Measurements from ENCODE around the gene UQCRQ. TPM values are rescaled to one million over a fixed set of nuclear protein-coding genes. Genes with fewer than 3 reads are reported as not detected.

The UQCRQ gene
- total and polyA plus RNA-seq, 2 donors (not counting 1 experiment from before 2014, with no cell fraction given), result 71.1 to 90.0 TPM

- H3K4me2 ChIP-seq (replicated peaks; ENCODE audit: low read depth, low read length, poor library complexity, severe bottlenecking), result no peak overlapping the region
- no peak overlapping the region for H3K4me3 ChIP-seq (ENCODE audit: control extremely low read depth in 1 of 5, extremely low read depth in 1 of 5, insufficient read depth in 1 of 5, low read depth in 2 of 5, low read length in 4 of 5)
- ChIA-PET POLR2A (no interaction called here), CTCF (interaction anchor here (1.0 to 7.4 kb wide), 2 partner anchors 14 to 46 kb away, joined by 3 to 41 read pairs; no protein-coding TSS in a partner anchor)
- H3K79me2 ChIP-seq (ENCODE audit: control insufficient read depth, insufficient read depth, low read length), result no peaks in the 10 kb centered on the region
- H3K27ac Mint-ChIP-seq, result no peak overlapping the region
- no peak for DNase-seq
- H3K9ac ChIP-seq (ENCODE audit: low read length), result no peak overlapping the region
- H3K27ac ChIP-seq (ENCODE audit: low read length in 2 of 2), result no peak overlapping the region
- H3K9me3 ChIP-seq (ENCODE audit: control extremely low read depth in 1 of 3, control insufficient read depth in 2 of 3, insufficient read depth in 1 of 3, low read length in 2 of 3), result peaks cover 0 to 7% (median 0%) of the 10 kb centered on the region in 3 donors
- no peak overlapping the region for H3K4me3 Mint-ChIP-seq
- H3K4me1 Mint-ChIP-seq, result peaks cover 13% of the 10 kb centered on the region
- no peaks in the 10 kb centered on the region for H4K20me1 ChIP-seq (ENCODE audit: control insufficient read depth, insufficient read depth, low read length, poor library complexity, severe bottlenecking)
- peaks cover 4% of the 10 kb centered on the region for H3K27me3 Mint-ChIP-seq
- TF ChIP-seq EZH2 (IDR thresholded peaks at IDR 0.05; ENCODE audit: borderline replicate concordance, insufficient read depth, low read depth, low read length, poor library complexity, severe bottlenecking), result no peak
- TF ChIP-seq, protein P1, sequence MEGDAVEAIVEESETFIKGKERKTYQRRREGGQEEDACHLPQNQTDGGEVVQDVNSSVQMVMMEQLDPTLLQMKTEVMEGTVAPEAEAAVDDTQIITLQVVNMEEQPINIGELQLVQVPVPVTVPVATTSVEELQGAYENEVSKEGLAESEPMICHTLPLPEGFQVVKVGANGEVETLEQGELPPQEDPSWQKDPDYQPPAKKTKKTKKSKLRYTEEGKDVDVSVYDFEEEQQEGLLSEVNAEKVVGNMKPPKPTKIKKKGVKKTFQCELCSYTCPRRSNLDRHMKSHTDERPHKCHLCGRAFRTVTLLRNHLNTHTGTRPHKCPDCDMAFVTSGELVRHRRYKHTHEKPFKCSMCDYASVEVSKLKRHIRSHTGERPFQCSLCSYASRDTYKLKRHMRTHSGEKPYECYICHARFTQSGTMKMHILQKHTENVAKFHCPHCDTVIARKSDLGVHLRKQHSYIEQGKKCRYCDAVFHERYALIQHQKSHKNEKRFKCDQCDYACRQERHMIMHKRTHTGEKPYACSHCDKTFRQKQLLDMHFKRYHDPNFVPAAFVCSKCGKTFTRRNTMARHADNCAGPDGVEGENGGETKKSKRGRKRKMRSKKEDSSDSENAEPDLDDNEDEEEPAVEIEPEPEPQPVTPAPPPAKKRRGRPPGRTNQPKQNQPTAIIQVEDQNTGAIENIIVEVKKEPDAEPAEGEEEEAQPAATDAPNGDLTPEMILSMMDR (IDR thresholded peaks at IDR 0.05), result no peak
- H3K27me3 ChIP-seq (replicated peaks in 1 of 4; ENCODE audit: control extremely low read depth in 1 of 4, control insufficient read depth in 3 of 4, insufficient read depth in 4 of 4, low read length in 3 of 4), result peaks cover 0 to 20% (median 10%) of the 10 kb centered on the region in 4 experiments
- no peak overlapping the region for H2AFZ ChIP-seq (ENCODE audit: insufficient read depth, low read depth, low read length, poor library complexity, severe bottlenecking)
- H3K4me1 ChIP-seq (ENCODE audit: control insufficient read depth in 2 of 2, insufficient read depth in 2 of 2, low read length in 2 of 2), result peaks cover 12 to 14% of the 10 kb centered on the region in 2 donors
- H3K9me3 Mint-ChIP-seq (ENCODE audit: insufficient read depth), result no peaks in the 10 kb centered on the region
- no CpG with 5 or more reads among the region's 3 CpGs for WGBS (ENCODE audit: insufficient coverage)
- ATAC-seq (ENCODE audit: low read depth), result no peak
- H3K36me3 ChIP-seq (replicated peaks in 1 of 2; ENCODE audit: control extremely low read depth in 1 of 2, control insufficient read depth in 1 of 2, extremely low read depth in 1 of 2, insufficient read depth in 2 of 2, low read length in 1 of 2), result no peaks in the 10 kb centered on the region
- intact Hi-C loops (cut with micrococcal nuclease), result loop anchor here (5.0 kb wide), 1 partner anchor 513 kb away; no protein-coding TSS in a partner anchor
These were observed 32.4 kb upstream of the UQCRQ start for GRCh38 chr5:132834057-132834456.

GRCh38 chr5:132836852-132837251 is 29.6 kb upstream of the UQCRQ start:
- H2AFZ ChIP-seq (ENCODE audit: insufficient read depth, low read depth, low read length, poor library complexity, severe bottlenecking), result no peak overlapping the region
- H3K79me2 ChIP-seq (ENCODE audit: control insufficient read depth, insufficient read depth, low read length), result no peaks in the 10 kb centered on the region
- no peak overlapping the region for H3K27ac ChIP-seq (ENCODE audit: low read length in 2 of 2)
- no peaks in the 10 kb centered on the region for H4K20me1 ChIP-seq (ENCODE audit: control insufficient read depth, insufficient read depth, low read length, poor library complexity, severe bottlenecking)
- H3K4me3 Mint-ChIP-seq, result no peak overlapping the region
- H3K9me3 ChIP-seq (ENCODE audit: control extremely low read depth in 1 of 3, control insufficient read depth in 2 of 3, insufficient read depth in 1 of 3, low read length in 2 of 3), result peaks cover 0 to 4% (median 0%) of the 10 kb centered on the region in 3 donors
- intact Hi-C loops (cut with micrococcal nuclease), result no loop called here
- H3K4me3 ChIP-seq (ENCODE audit: control extremely low read depth in 1 of 5, extremely low read depth in 1 of 5, insufficient read depth in 1 of 5, low read depth in 2 of 5, low read length in 4 of 5), result no peak overlapping the region
- H3K27me3 Mint-ChIP-seq, result no peaks in the 10 kb centered on the region
- no peak overlapping the region for H3K9ac ChIP-seq (ENCODE audit: low read length)
- DNase-seq (no peak), ATAC-seq (ENCODE audit: low read depth) (no peak)
- no peaks in the 10 kb centered on the region for H3K9me3 Mint-ChIP-seq (ENCODE audit: insufficient read depth)
- H3K4me2 ChIP-seq (replicated peaks; ENCODE audit: low read depth, low read length, poor library complexity, severe bottlenecking), result no peak overlapping the region
- no peaks in the 10 kb centered on the region for H3K4me1 ChIP-seq (ENCODE audit: control insufficient read depth in 2 of 2, insufficient read depth in 2 of 2, low read length in 2 of 2)
- H3K4me1 Mint-ChIP-seq, result peaks cover 2% of the 10 kb centered on the region
- TF ChIP-seq, protein P1 (IDR thresholded peaks at IDR 0.05), result no peak
- TF ChIP-seq EZH2 (IDR thresholded peaks at IDR 0.05; ENCODE audit: borderline replicate concordance, insufficient read depth, low read depth, low read length, poor library complexity, severe bottlenecking), result no peak
- H3K27ac Mint-ChIP-seq, result no peak overlapping the region
- H3K27me3 ChIP-seq (replicated peaks in 1 of 4; ENCODE audit: control extremely low read depth in 1 of 4, control insufficient read depth in 3 of 4, insufficient read depth in 4 of 4, low read length in 3 of 4), result no peaks in the 10 kb centered on the region
- WGBS (ENCODE audit: insufficient coverage), result 100% methylated on average over 1 of the region's 1 CpG
- ChIA-PET POLR2A (no interaction called here), CTCF (interaction anchor here (0.6 to 1.8 kb wide), 2 partner anchors 8 to 1161 kb away, joined by 3 to 4 read pairs; no protein-coding TSS in a partner anchor)
- H3K36me3 ChIP-seq (replicated peaks in 1 of 2; ENCODE audit: control extremely low read depth in 1 of 2, control insufficient read depth in 1 of 2, extremely low read depth in 1 of 2, insufficient read depth in 2 of 2, low read length in 1 of 2), result no peaks in the 10 kb centered on the region
